ENCODE measurements around the gene URAD. TPM values are rescaled to one million over a fixed set of nuclear protein-coding genes. Genes with fewer than 3 reads are reported as not detected.
"Not testable (repeated sequence)": the region's sequence is repeated elsewhere in the genome, so short reads cannot be mapped to it uniquely, and the experiment has no call there.

The URAD gene
- total and polyA plus RNA-seq, 9 donors: 0.53 to 1.5 TPM; not detected in 7

DNA sequence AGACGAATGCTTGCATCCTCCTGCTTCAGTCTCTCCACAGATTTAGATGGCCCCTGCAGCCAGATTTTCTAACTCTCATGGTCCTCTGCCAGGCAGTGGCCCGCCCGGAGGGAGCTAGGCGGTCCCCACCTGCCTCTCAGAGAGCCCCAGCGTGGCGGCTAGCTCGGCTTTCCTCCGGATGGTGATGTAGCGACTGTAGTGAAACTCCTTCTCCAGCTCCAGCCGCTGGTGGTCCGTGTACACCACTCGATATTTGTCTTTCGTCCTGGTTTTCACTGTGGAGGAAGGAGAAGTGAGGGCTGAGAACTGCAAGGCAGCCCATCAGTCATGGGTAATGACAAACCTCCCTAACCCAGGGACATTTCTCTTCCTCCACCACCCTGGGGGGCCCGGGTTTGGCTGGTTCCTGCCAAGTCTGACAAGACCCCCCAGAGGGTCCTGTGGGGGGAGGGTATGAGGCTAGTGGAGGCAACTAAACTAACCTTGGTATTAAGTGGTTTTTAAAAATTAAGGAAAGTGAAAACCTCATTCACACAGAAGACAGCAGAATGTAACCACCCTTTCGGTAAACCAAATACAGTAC lies 23.7 kb downstream of the URAD start:
- Histone ChIP-seq H3K4me1 (ENCODE audit: control insufficient read depth, insufficient read depth, low read length) (peaks cover 13% of the 10 kb centered on the region), H3K27ac (ENCODE audit: low read length) (no peak overlapping the region), H3K4me3 (ENCODE audit: low read length) (no peak overlapping the region), H3K36me3 (ENCODE audit: control insufficient read depth, insufficient read depth, low read length) (no peaks in the 10 kb centered on the region), H3K9me3 (replicated peaks; ENCODE audit: control insufficient read depth, low read depth, low read length) (no peaks in the 10 kb centered on the region), H3K27me3 (ENCODE audit: control insufficient read depth, insufficient read depth, low read length) (peaks cover 98% of the 10 kb centered on the region)
- WGBS (ENCODE audit: insufficient coverage): no CpG with 5 or more reads among the region's 15 CpGs
- DNase-seq: no peak

GRCh38 chr13:27964206-27964605 lies 24.3 kb downstream of the URAD start:
- not testable (repeated sequence) for DNase-seq; H3K36me3 ChIP-seq (ENCODE audit: control insufficient read depth, insufficient read depth, low read length); H3K4me3 ChIP-seq (ENCODE audit: low read length); H3K27ac ChIP-seq (ENCODE audit: low read length); H3K9me3 ChIP-seq (replicated peaks; ENCODE audit: control insufficient read depth, low read depth, low read length)
- H3K27me3 ChIP-seq (ENCODE audit: control insufficient read depth, insufficient read depth, low read length): peaks cover 98% of the 10 kb centered on the region
- peaks cover 13% of the 10 kb centered on the region for H3K4me1 ChIP-seq (ENCODE audit: control insufficient read depth, insufficient read depth, low read length)
- 55% methylated on average over 10 of the region's 13 CpGs for WGBS (ENCODE audit: insufficient coverage)

- 50% methylated on average over 1 of the region's 3 CpGs for WGBS (ENCODE audit: insufficient coverage)
These were observed 25.0 kb downstream of the URAD start for GRCh38 chr13:27963491-27963890.

GRCh38 chr13:27962982-27963381 lies 25.5 kb downstream of the URAD start:
- no peaks in the 10 kb centered on the region for H3K36me3 ChIP-seq (ENCODE audit: control insufficient read depth, insufficient read depth, low read length)
- no peak overlapping the region for H3K4me3 ChIP-seq (ENCODE audit: low read length)
- DNase-seq: no peak
- H3K4me1 ChIP-seq (ENCODE audit: control insufficient read depth, insufficient read depth, low read length): peaks cover 13% of the 10 kb centered on the region
- no peaks in the 10 kb centered on the region for H3K9me3 ChIP-seq (replicated peaks; ENCODE audit: control insufficient read depth, low read depth, low read length)
- 23% methylated on average over 5 of the region's 9 CpGs for WGBS (ENCODE audit: insufficient coverage)
- H3K27me3 ChIP-seq (ENCODE audit: control insufficient read depth, insufficient read depth, low read length): peaks cover 97% of the 10 kb centered on the region
- no peak overlapping the region for H3K27ac ChIP-seq (ENCODE audit: low read length)

More at GRCh38 chr13:27963491-27963890, 25.0 kb downstream of the URAD start:
- Histone ChIP-seq H3K9me3 (replicated peaks; ENCODE audit: control insufficient read depth, low read depth, low read length) (no peaks in the 10 kb centered on the region), H3K4me1 (ENCODE audit: control insufficient read depth, insufficient read depth, low read length) (peaks cover 13% of the 10 kb centered on the region), H3K27me3 (ENCODE audit: control insufficient read depth, insufficient read depth, low read length) (peaks cover 97% of the 10 kb centered on the region), H3K27ac (ENCODE audit: low read length) (no peak overlapping the region), H3K4me3 (ENCODE audit: low read length) (no peak overlapping the region), H3K36me3 (ENCODE audit: control insufficient read depth, insufficient read depth, low read length) (no peaks in the 10 kb centered on the region)
- DNase-seq: no peak

GRCh38 chr13:27962128-27962841 lies 26.2 kb downstream of the URAD start:
- no peak overlapping the region for H3K4me3 ChIP-seq (ENCODE audit: low read length)
- H3K27ac ChIP-seq (ENCODE audit: low read length): no peak overlapping the region
- no peaks in the 10 kb centered on the region for H3K9me3 ChIP-seq (replicated peaks; ENCODE audit: control insufficient read depth, low read depth, low read length)
- 18% methylated on average over 3 of the region's 6 CpGs for WGBS (ENCODE audit: insufficient coverage)
- no peaks in the 10 kb centered on the region for H3K36me3 ChIP-seq (ENCODE audit: control insufficient read depth, insufficient read depth, low read length)
- no peak for DNase-seq
- peaks cover 94% of the 10 kb centered on the region for H3K27me3 ChIP-seq (ENCODE audit: control insufficient read depth, insufficient read depth, low read length)
- peaks cover 13% of the 10 kb centered on the region for H3K4me1 ChIP-seq (ENCODE audit: control insufficient read depth, insufficient read depth, low read length)

DNA sequence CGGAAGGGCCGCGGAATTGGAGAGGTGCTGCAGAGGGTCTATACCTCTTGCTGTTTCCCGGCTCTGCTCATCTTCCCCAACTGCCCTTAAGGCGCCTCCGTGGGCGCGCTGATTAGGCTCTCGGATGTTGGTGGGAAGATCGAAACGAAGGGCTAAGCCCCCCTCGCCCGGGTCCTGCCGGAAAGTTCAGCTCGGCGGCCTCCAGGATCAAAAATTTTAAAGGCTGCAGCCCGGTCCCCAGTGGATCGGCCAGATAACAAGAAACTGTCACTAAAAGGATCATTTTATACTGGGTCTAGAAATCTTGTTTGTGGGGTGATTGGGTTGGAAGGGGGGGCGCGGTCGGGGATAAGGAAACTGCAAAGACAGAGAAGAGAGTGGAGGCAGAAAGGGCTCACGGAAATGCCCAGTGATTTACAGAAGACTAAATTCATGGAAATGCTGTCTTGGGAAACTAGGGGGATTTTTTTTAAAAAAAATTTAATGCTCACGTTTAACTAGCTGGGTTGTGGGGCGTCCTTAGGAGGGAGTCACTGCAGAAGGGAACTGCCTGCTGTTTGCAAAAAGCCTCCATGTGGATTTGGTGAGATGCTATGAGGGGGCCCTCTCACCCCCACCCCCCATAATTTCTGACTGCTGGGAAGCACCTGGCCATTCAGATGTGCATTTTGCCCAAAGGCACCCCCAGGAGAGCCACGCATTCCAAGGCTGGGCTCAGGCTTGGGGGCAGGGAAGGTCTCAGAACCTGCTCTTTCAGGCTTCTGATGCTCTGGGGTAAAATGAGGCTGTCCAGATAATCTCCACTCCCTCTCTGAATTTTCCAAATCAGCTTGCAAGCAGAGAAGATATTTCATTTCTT lies 27.0 kb downstream of the URAD start:
- WGBS (ENCODE audit: insufficient coverage): under 1% methylated on average over 16 of the region's 25 CpGs
- H3K4me3 ChIP-seq (ENCODE audit: low read length): peak overlapping the region; percentile 17

GRCh38 chr13:27960362-27961226 lies 27.9 kb downstream of the URAD start:
- DNase-seq: peak; percentile 44
- Histone ChIP-seq H3K27ac (ENCODE audit: low read length) (no peak overlapping the region), H3K9me3 (replicated peaks; ENCODE audit: control insufficient read depth, low read depth, low read length) (no peaks in the 10 kb centered on the region), H3K36me3 (ENCODE audit: control insufficient read depth, insufficient read depth, low read length) (no peaks in the 10 kb centered on the region), H3K4me1 (ENCODE audit: control insufficient read depth, insufficient read depth, low read length) (peaks cover 13% of the 10 kb centered on the region), H3K27me3 (ENCODE audit: control insufficient read depth, insufficient read depth, low read length) (peaks cover 88% of the 10 kb centered on the region), H3K4me3 (ENCODE audit: low read length) (peak overlapping the region; percentile 17)
- under 1% methylated on average over 56 of the region's 73 CpGs for WGBS (ENCODE audit: insufficient coverage)

More for the DNA sequence above, 27.0 kb downstream of the URAD start:
- H3K27ac ChIP-seq (ENCODE audit: low read length): no peak overlapping the region
- H3K36me3 ChIP-seq (ENCODE audit: control insufficient read depth, insufficient read depth, low read length): no peaks in the 10 kb centered on the region
- peaks cover 13% of the 10 kb centered on the region for H3K4me1 ChIP-seq (ENCODE audit: control insufficient read depth, insufficient read depth, low read length)
- peaks cover 91% of the 10 kb centered on the region for H3K27me3 ChIP-seq (ENCODE audit: control insufficient read depth, insufficient read depth, low read length)
- no peaks in the 10 kb centered on the region for H3K9me3 ChIP-seq (replicated peaks; ENCODE audit: control insufficient read depth, low read depth, low read length)
- no peak for DNase-seq

GRCh38 chr13:27959976-27960361 lies 28.5 kb downstream of the URAD start:
- Histone ChIP-seq H3K4me3 (ENCODE audit: low read length) (no peak overlapping the region), H3K27me3 (ENCODE audit: control insufficient read depth, insufficient read depth, low read length) (peaks cover 83% of the 10 kb centered on the region), H3K9me3 (replicated peaks; ENCODE audit: control insufficient read depth, low read depth, low read length) (no peaks in the 10 kb centered on the region), H3K4me1 (ENCODE audit: control insufficient read depth, insufficient read depth, low read length) (peaks cover 13% of the 10 kb centered on the region), H3K36me3 (ENCODE audit: control insufficient read depth, insufficient read depth, low read length) (no peaks in the 10 kb centered on the region), H3K27ac (ENCODE audit: low read length) (no peak overlapping the region)
- DNase-seq: no peak
- 2% methylated on average over 7 of the region's 14 CpGs for WGBS (ENCODE audit: insufficient coverage)

GRCh38 chr13:27956576-27957300 lies 31.8 kb downstream of the URAD start:
- Histone ChIP-seq H3K9me3 (replicated peaks; ENCODE audit: control insufficient read depth, low read depth, low read length) (no peaks in the 10 kb centered on the region), H3K36me3 (ENCODE audit: control insufficient read depth, insufficient read depth, low read length) (no peaks in the 10 kb centered on the region), H3K27me3 (ENCODE audit: control insufficient read depth, insufficient read depth, low read length) (peaks cover 74% of the 10 kb centered on the region), H3K4me3 (ENCODE audit: low read length) (no peak overlapping the region), H3K27ac (ENCODE audit: low read length) (no peak overlapping the region), H3K4me1 (ENCODE audit: control insufficient read depth, insufficient read depth, low read length) (peaks cover 20% of the 10 kb centered on the region)
- no CpG with 5 or more reads among the region's 5 CpGs for whole genome bisulfite sequencing (ENCODE audit: insufficient coverage)
- no peak for DNase-seq
